ENCODE measurements around the gene DRC3. TPM values are rescaled to one million over a fixed set of nuclear protein-coding genes. Genes with fewer than 3 reads are reported as not detected.
"Not testable (repeated sequence)": the region's sequence is repeated elsewhere in the genome, so short reads cannot be mapped to it uniquely, and the experiment has no call there.

DRC3 gene
- total RNA-seq: 1.1 and 2.0 TPM in 2 replicates

- peak; percentile 100 for DNase-seq (ENCODE audit: low read depth in 2 of 2)
These were observed at the start of gene DRC3, which contains the start of gene TOM1L2 for GRCh38 chr17:17972126-17972951. Gene DRC3 (plus strand): TSS chr17:17972862. CDS start chr17:17977599, 4,737 bp downstream. Gene TOM1L2 (minus strand): TSS chr17:17972400. CDS start chr17:17972313, 87 bp downstream.

- DNase-seq (ENCODE audit: low read depth in 2 of 2): no peak
These were observed 48.4 kb upstream of the DRC3 start for GRCh38 chr17:17924131-17924856.

- no peak for DNase-seq (ENCODE audit: low read depth in 2 of 2)
These were observed 47.8 kb upstream of the DRC3 start for GRCh38 chr17:17924857-17925250.

- DNase-seq (ENCODE audit: low read depth in 2 of 2): no peak
These were observed 46.6 kb upstream of the DRC3 start for GRCh38 chr17:17926036-17926435.

- DNase-seq (ENCODE audit: low read depth in 2 of 2): no peak
These were observed 45.7 kb upstream of the DRC3 start for GRCh38 chr17:17926840-17927449.

GRCh38 chr17:17928398-17929287 lies 44.0 kb upstream of the DRC3 start:
- DNase-seq (ENCODE audit: low read depth in 2 of 2): peak; percentile 29 to 50

- no peak for DNase-seq (ENCODE audit: low read depth in 2 of 2)
These were observed 42.8 kb upstream of the DRC3 start for GRCh38 chr17:17929655-17930380.

- DNase-seq (ENCODE audit: low read depth in 2 of 2): no peak
These were observed 42.0 kb upstream of the DRC3 start for GRCh38 chr17:17930674-17931073.

GRCh38 chr17:17931159-17931558 lies 41.5 kb upstream of the DRC3 start:
- no peak for DNase-seq (ENCODE audit: low read depth in 2 of 2)

- DNase-seq (ENCODE audit: low read depth in 2 of 2): no peak
These were observed 38.9 kb upstream of the DRC3 start for GRCh38 chr17:17933775-17934174.

- no peak for DNase-seq (ENCODE audit: low read depth in 2 of 2)
These were observed 38.4 kb upstream of the DRC3 start for GRCh38 chr17:17934214-17934613.

GRCh38 chr17:17934806-17935205 lies 37.9 kb upstream of the DRC3 start:
- no peak for DNase-seq (ENCODE audit: low read depth in 2 of 2)

- DNase-seq (ENCODE audit: low read depth in 2 of 2): peak in 1 of 2 donors; percentile 21
These were observed 37.1 kb upstream of the DRC3 start for GRCh38 chr17:17935321-17936271.

GRCh38 chr17:17937201-17937853 lies 35.3 kb upstream of the DRC3 start:
- no peak for DNase-seq (ENCODE audit: low read depth in 2 of 2)

- no peak for DNase-seq (ENCODE audit: low read depth in 2 of 2)
These were observed 34.7 kb upstream of the DRC3 start for GRCh38 chr17:17937958-17938357.

- DNase-seq (ENCODE audit: low read depth in 2 of 2): no peak
These were observed 34.1 kb upstream of the DRC3 start for GRCh38 chr17:17938388-17939107.

GRCh38 chr17:17939941-17940340 lies 32.7 kb upstream of the DRC3 start:
- not testable (repeated sequence) for DNase-seq (ENCODE audit: low read depth in 2 of 2)

GRCh38 chr17:17940441-17940911 lies 32.2 kb upstream of the DRC3 start:
- DNase-seq (ENCODE audit: low read depth in 2 of 2): peak in 1 of 2 donors; percentile 31

All from lung microvascular endothelial cell (primary cell).